GM19043 (cell line): ENCODE measurements around the gene LRTM2.

ENCODE experiments used
- ATAC-seq: cut with Tn5 transposase; IDR thresholded peaks from one replicate; pipeline ENCODE4 v1.9.1; 2021; ENCODE audit warnings: low read depth; ENCODE audit not compliant: unreplicated experiment

LRTM2 gene

DNA sequence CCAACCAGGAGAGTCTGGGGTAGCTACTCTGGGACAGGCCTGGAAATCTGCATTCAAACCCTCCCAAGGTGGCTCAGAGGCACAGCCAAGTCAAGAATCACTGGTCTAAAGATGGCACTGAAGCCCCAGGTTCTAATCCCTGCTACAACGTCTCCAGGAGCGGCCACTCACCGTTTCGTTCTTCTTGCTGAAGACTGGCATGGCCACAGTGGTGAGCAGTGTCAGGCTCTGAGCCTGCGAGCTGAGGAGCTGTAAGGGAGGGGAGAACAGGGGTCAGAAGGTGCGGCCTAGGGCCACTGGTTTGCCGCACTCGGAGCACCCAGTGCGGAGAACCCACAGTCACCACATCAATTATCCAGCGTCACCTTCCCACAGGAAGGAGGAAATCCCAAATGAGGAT is 59.3 kb downstream of the LRTM2 start:
- no peak for ATAC-seq

GRCh38 chr12:1880153-1880845 is 59.9 kb downstream of the LRTM2 start:
- ATAC-seq: no peak

DNA sequence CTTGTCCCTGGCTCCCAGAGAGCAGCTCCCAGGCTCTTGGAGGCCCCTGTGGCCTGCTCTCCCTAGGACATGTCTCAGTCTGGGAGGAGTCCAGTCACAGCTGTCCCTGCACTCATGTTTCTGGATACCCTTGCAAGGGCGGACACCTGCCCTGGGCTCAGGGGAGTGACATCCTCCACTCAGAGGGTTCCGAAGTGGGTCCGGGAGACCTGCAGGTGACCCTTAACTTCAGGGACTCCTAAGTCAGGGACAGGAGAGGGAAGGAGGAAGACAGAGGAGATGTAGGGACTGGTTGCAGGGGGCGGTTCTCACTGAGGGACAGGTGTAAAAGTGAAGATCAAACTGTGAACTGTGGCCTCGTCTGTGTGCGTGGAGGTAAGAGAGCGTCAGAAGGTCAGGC is 60.5 kb downstream of the LRTM2 start:
- ATAC-seq: no peak

GRCh38 chr12:1881301-1881700 is 60.9 kb downstream of the LRTM2 start:
- ATAC-seq: no peak

DNA sequence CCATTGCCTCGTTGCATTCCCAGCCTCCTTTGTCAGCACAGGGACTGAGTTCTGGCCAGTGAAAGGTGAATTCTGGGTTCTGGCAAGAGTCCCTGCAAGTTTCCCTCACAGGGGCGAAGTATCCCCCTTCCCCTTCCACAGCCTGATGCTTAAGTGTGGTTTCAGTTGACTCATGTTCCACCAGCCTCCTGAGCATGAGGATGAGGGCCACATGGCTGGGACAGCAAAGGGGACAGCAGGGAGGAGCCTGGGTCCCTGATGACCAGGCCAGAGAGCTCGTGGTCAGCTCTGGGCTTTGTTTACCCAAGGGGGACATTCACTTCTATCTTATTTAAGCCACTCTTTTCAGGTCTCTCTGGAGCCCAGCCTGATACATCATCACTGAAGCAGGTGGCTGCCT is 61.6 kb downstream of the LRTM2 start:
- no peak for ATAC-seq

DNA sequence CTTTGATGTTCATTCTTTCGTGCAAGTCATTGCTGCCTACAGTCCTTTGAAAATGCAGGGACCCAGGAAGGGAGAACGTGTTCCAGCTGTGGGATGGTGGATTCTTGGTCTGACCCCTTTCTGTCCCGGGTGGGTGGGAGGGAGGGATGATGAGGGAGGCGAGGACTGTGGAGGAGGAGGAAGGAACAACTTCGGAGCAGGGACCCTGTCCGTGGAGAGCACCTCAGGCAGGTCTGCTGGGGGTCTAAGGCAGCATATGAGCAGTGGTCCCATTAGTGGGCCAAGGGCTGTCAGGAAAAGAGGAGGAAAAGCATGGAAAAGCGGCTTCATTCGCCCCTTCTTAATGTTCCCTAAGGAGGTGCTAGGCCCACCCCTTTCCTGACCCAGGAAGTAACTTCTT is 62.0 kb downstream of the LRTM2 start:
- ATAC-seq: no peak

GRCh38 chr12:1882850-1883470 is 62.6 kb downstream of the LRTM2 start:
- no peak for ATAC-seq

DNA sequence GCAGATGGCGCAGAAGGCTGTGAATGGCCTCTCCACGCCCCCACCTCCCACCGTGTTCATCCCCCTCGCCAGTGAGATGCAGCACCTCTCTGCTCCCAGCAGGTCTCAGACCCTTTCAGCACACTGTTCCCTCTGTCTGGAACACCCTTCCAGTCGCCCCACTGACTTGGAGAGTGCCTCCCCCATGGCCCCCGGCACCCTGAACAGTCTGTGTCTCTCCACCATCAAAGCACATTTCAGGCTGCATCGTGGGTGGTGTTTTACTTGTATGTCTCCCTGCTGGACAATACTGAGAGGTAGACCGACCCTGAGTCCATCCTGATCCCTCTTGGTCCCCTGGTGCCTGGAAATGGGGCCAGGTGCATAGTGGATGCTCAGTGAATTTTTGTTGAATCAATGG is 63.1 kb downstream of the LRTM2 start:
- no peak for ATAC-seq

DNA sequence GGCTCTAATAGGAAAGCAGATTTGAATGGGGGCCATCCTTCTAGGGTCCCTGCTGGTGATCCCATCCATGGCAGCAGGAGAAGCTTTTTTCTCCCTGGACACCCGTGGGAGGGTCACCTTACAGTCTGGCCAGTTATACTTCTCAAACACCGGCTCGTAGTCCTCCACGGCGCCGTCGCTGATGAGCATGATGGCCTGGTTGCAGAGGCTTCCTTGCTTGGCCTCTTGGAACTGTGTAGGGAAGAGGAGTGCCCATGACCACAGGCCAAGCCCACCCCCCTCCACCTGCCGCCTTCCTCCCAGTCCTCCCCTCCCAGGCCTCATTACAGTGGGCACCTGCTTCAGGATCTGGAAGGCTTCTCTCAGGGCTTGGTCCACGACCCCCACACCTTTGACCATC is 64.3 kb downstream of the LRTM2 start:
- ATAC-seq: no peak

DNA sequence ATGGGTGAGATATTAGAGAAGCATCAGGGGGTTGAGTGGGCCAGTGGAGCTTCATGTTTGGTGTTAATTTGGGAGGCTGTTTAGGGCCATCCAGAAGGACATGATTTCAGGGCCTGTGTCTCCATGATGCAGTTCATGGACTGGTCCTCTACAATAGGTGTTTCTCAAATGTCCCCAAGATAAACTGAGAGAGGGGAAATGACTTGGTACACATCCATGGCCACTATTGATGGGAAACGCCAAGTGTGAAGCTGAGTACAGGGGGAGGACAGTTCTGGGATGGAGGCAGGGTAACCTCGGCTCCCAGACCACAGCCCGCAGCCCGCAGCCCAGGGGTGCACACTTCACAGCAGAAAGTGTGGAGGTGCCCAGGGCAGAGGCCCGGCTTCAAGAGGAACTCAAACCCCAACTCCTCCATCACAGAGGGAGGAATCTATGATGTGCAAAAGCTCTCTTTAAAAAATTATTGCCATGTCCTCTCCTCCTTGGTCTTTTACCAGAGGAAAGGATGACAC is 64.8 kb downstream of the LRTM2 start:
- no peak for ATAC-seq

DNA sequence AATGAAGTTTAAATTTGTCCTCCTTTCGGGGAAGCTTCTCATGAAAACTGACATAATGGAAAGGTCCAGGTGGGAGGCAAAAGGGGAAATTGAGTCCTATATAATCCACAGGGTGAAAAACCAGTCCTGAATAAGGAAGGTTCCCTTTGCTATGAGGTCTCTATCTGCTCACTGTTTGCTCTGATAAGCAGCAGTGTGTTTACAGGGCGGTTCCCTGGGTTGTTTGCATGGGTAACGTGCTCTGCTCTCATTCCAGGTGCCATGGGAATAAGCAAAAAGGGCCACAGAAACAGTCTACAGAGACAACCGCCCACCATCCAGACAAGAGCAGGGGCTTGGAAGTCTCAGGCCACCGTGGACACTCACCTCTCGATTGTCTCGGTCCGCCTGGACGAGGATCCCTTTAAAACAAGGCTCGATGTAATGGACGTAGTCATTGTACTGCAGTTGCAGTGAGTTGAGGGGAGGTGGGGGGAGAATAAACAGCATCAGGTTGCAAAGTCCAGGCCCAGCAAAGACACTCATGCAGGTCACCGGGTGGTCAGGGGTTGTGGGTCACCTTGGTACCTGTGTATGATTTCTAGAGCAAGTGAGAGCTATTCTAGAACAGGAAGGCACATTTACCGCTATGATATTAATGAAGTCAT is 65.4 kb downstream of the LRTM2 start:
- no peak for ATAC-seq
